H9 (cell line): ENCODE measurements around the gene DAZAP2. TPM values are rescaled to one million over a fixed set of nuclear protein-coding genes. Genes with fewer than 3 reads are reported as not detected.

Source experiments
- DNase-seq: peaks from one replicate; pipeline ENCODE4 v3.0.0-alpha.2; 2017
- H2AFZ ChIP-seq: one replicate; pipeline ENCODE4 v1.6.1; 2013; ENCODE audit warnings: mild to moderate bottlenecking, low read length, control low read depth, moderate library complexity
- H2AK5ac ChIP-seq: 2 replicates; pipeline ENCODE4 v1.6.1; 2013; ENCODE audit warnings: low read length, control low read depth, mixed read lengths; ENCODE audit not compliant: insufficient read length
- H2BK120ac ChIP-seq: one replicate; pipeline ENCODE4 v1.6.1; 2013; ENCODE audit warnings: low read depth, mild to moderate bottlenecking, low read length, control low read depth, inconsistent platforms; ENCODE audit not compliant: poor library complexity, severe bottlenecking
- H2BK12ac ChIP-seq: 2 replicates; pipeline ENCODE4 v1.6.1; 2013; ENCODE audit warnings: low read length, control low read depth, mixed read lengths, low read depth; ENCODE audit not compliant: insufficient read length
- H2BK15ac ChIP-seq: 2 replicates; pipeline ENCODE4 v1.6.1; 2013; ENCODE audit warnings: low read depth, low read length, control low read depth
- H2BK20ac ChIP-seq: one replicate; pipeline ENCODE4 v1.6.1; 2013; ENCODE audit warnings: low read depth, mild to moderate bottlenecking, low read length, control low read depth, inconsistent platforms; ENCODE audit not compliant: poor library complexity, severe bottlenecking
- H2BK5ac ChIP-seq: 2 replicates; pipeline ENCODE4 v1.6.1; 2013; ENCODE audit warnings: low read length, control low read depth, mixed read lengths; ENCODE audit not compliant: insufficient read length
- H3K14ac ChIP-seq: 2 replicates; pipeline ENCODE4 v1.6.1; 2013; ENCODE audit warnings: low read length, control low read depth; ENCODE audit not compliant: insufficient read depth
- H3K18ac ChIP-seq: 2 replicates; pipeline ENCODE4 v1.6.1; 2013; ENCODE audit warnings: low read depth, mild to moderate bottlenecking, mixed read lengths, low read length, control low read depth; ENCODE audit not compliant: insufficient read length
- H3K23ac ChIP-seq: 2 replicates; pipeline ENCODE4 v1.6.1; 2013; ENCODE audit warnings: low read length, control low read depth, mixed read lengths, low read depth; ENCODE audit not compliant: insufficient read length
- H3K23me2 ChIP-seq: 2 replicates; pipeline ENCODE4 v1.6.1; 2013; ENCODE audit warnings: low read depth, mild to moderate bottlenecking, mixed read lengths, low read length, control low read depth; ENCODE audit not compliant: insufficient read length, poor library complexity, severe bottlenecking
- H3K27ac ChIP-seq: 2 replicates; pipeline ENCODE4 v1.5.1; 2013; ENCODE audit warnings: low read length, control low read depth, mixed read lengths, low read depth; ENCODE audit not compliant: insufficient read length
- H3K27me3 ChIP-seq: 2 replicates; pipeline ENCODE4 v1.6.1; 2013; ENCODE audit warnings: low read length, control low read depth, inconsistent platforms; ENCODE audit not compliant: insufficient read depth
- H3K4ac ChIP-seq: 2 replicates; pipeline ENCODE4 v1.6.1; 2013; ENCODE audit warnings: low read depth, mild to moderate bottlenecking, control low read depth, inconsistent platforms, low read length, moderate library complexity
- H3K4me1 ChIP-seq: 2 replicates; pipeline ENCODE4 v1.6.1; 2013; ENCODE audit warnings: low read length, control low read depth, inconsistent platforms; ENCODE audit not compliant: insufficient read depth
- H3K4me2 ChIP-seq: 2 replicates; pipeline ENCODE4 v1.6.1; 2013; ENCODE audit warnings: low read length, control low read depth, mixed read lengths; ENCODE audit not compliant: insufficient read length, insufficient read depth
- H3K56ac ChIP-seq: 2 replicates; pipeline ENCODE4 v1.6.1; 2013; ENCODE audit warnings: low read depth, mild to moderate bottlenecking, mixed read lengths, low read length, control low read depth; ENCODE audit not compliant: insufficient read length
- H3K79me1 ChIP-seq: 2 replicates; pipeline ENCODE4 v1.6.1; 2013; ENCODE audit warnings: low read depth, mild to moderate bottlenecking, moderate library complexity, low read length, control low read depth, inconsistent platforms; ENCODE audit not compliant: insufficient read depth, poor library complexity, severe bottlenecking
- H3K79me2 ChIP-seq: 2 replicates; pipeline ENCODE4 v1.6.1; 2013; ENCODE audit warnings: low read length, control low read depth, inconsistent platforms; ENCODE audit not compliant: insufficient read depth
- H3K9ac ChIP-seq: 2 replicates; pipeline ENCODE4 v1.6.1; 2013; ENCODE audit warnings: low read length, control low read depth, mixed read lengths; ENCODE audit not compliant: insufficient read length; ENCODE audit errors: extremely low read depth
- H3K9me3 ChIP-seq: one replicate; pipeline ENCODE4 v1.6.1; 2013; ENCODE audit warnings: low read depth, low read length, inconsistent platforms; ENCODE audit not compliant: control insufficient read depth
- H3T11ph ChIP-seq: one replicate; pipeline ENCODE4 v1.6.1; 2013; ENCODE audit warnings: mild to moderate bottlenecking, low read length, control low read depth, inconsistent platforms
- H4K20me1 ChIP-seq: one replicate; pipeline ENCODE4 v1.6.1; 2013; ENCODE audit not compliant: control insufficient read depth, insufficient read length, insufficient read depth
- H4K5ac ChIP-seq: 2 replicates; pipeline ENCODE4 v1.6.1; 2013; ENCODE audit warnings: low read depth, mild to moderate bottlenecking, mixed read lengths, low read length, control low read depth; ENCODE audit not compliant: insufficient read length
- H4K8ac ChIP-seq: replicated peaks from 2 replicates; pipeline ENCODE4 v1.6.1; 2013; ENCODE audit warnings: low read length, control low read depth, mixed read lengths, low read depth; ENCODE audit not compliant: insufficient read length
- H4K91ac ChIP-seq: 2 replicates; pipeline ENCODE4 v1.6.1; 2013; ENCODE audit warnings: low read depth, mild to moderate bottlenecking, moderate library complexity, mixed read lengths, low read length, control low read depth; ENCODE audit not compliant: insufficient read length
- H3K27ac Mint-ChIP-seq, 3 experiments: 2 replicates in 2 of 3; 3 replicates in 1 of 3; pipeline ENCODE4 v1.8.0; 2020 to 2021; ENCODE audit warnings: mixed read lengths in 3 of 3, mild to moderate bottlenecking in 1 of 3, moderate library complexity in 1 of 3
- H3K27me3 Mint-ChIP-seq: 2 replicates; pipeline ENCODE4 v1.8.0; 2021; ENCODE audit warnings: low read depth, mild to moderate bottlenecking, moderate library complexity, mixed read lengths
- H3K36me3 Mint-ChIP-seq, 3 experiments: 2 replicates in 2 of 3; 3 replicates in 1 of 3; pipeline ENCODE4 v1.8.0; 2020 to 2021; ENCODE audit warnings: low read depth in 3 of 3, mixed read lengths in 3 of 3; ENCODE audit not compliant: insufficient read depth in 1 of 3
- H3K4me1 Mint-ChIP-seq, 2 experiments: 2 replicates each; pipeline ENCODE4 v1.8.0; 2020; ENCODE audit warnings: mixed read lengths in 2 of 2
- H3K4me3 Mint-ChIP-seq, 2 experiments: 2 replicates in 1 of 2; 3 replicates in 1 of 2; pipeline ENCODE4 v1.8.0; 2020 to 2021; ENCODE audit warnings: mild to moderate bottlenecking in 2 of 2, mixed read lengths in 2 of 2, moderate library complexity in 1 of 2
- H3K9me3 Mint-ChIP-seq, 2 experiments: 2 replicates in 1 of 2; 3 replicates in 1 of 2; pipeline ENCODE4 v1.8.0; 2020; ENCODE audit warnings: mild to moderate bottlenecking in 2 of 2, mixed read lengths in 2 of 2, moderate library complexity in 1 of 2
- CTCF ChIP-seq: fragments of 200-600 bp; sonication (generic); conservative IDR thresholded peaks from 3 replicates; pipeline ENCODE4 v1.8.0; 2021; ENCODE audit warnings: antibody characterized with exemption, mild to moderate bottlenecking
- WGBS: extraction: QIAGEN DNeasy Blood & Tissue Kit; methylation state at CpG from one replicate; pipeline ENCODE4 v1.1.7; 2013; ENCODE audit warnings: missing lambda C conversion rate, low lambda C conversion rate, mixed read lengths; ENCODE audit not compliant: insufficient read length; ENCODE audit errors: extremely low coverage; 5-methylcytosine and 5-hydroxymethylcytosine counted together
- total RNA-seq: library from RNA; stranded (reverse); gene quantifications from 2 replicates; pipeline ENCODE4 v1.2.1, GENCODE V29; 2021

DAZAP2 gene
- total RNA-seq, 1 experiment from 2014 or later: 23.6 TPM

GRCh38 chr12:51192284-51192671, 46.3 kb upstream of the DAZAP2 start:
- no peak for DNase-seq
- H3K27ac ChIP-seq: no peak overlapping the region
- no peaks in the 10 kb centered on the region for H3K79me2 ChIP-seq
- no peak overlapping the region for H2BK12ac ChIP-seq
- no peak overlapping the region for H3K4me2 ChIP-seq
- Mint-ChIP-seq H3K27me3 (peaks cover 1% of the 10 kb centered on the region; the same call in 1 of the 2 replicates), H3K4me3 (no peak overlapping the region), H3K9me3 (no peaks in the 10 kb centered on the region), H3K36me3 (peaks cover 0 to 10% (median 4%) of the 10 kb centered on the region in 3 experiments; a peak in 3 of 7 replicates), H3K4me1 (peaks cover 7 to 9% of the 10 kb centered on the region in 2 experiments), H3K27ac (no peak overlapping the region; a peak in 1 of 7 replicates)
- H3K9me3 ChIP-seq: no peaks in the 10 kb centered on the region
- no peak overlapping the region for H2BK20ac ChIP-seq
- H2AK5ac ChIP-seq: no peak overlapping the region
- H2BK120ac ChIP-seq: no peak overlapping the region
- no peak overlapping the region for H2BK5ac ChIP-seq
- H3K4me1 ChIP-seq: no peaks in the 10 kb centered on the region
- no peak overlapping the region for H2AFZ ChIP-seq
- WGBS: no CpG with 5 or more reads among the region's 5 CpGs
- no peak overlapping the region for H3K9ac ChIP-seq
- TF ChIP-seq CTCF: no peak
- H3K23ac ChIP-seq: no peak overlapping the region
- no peak overlapping the region for H3K14ac ChIP-seq
- no peak overlapping the region for H4K5ac ChIP-seq
- H3T11ph ChIP-seq: no peak overlapping the region
- no peak overlapping the region for H2BK15ac ChIP-seq
- H3K79me1 ChIP-seq: no peaks in the 10 kb centered on the region
- no peaks in the 10 kb centered on the region for H3K23me2 ChIP-seq
- H3K4ac ChIP-seq: no peak overlapping the region
- no peak overlapping the region for H3K56ac ChIP-seq
- no peaks in the 10 kb centered on the region for H3K27me3 ChIP-seq
- no peaks in the 10 kb centered on the region for H4K20me1 ChIP-seq
- H3K18ac ChIP-seq: no peak overlapping the region
- H4K91ac ChIP-seq: no peak overlapping the region
- no peak overlapping the region for H4K8ac ChIP-seq
